Calu3 (cell line): Measurements from ENCODE around the gene TAX1BP3. TPM values are rescaled to one million over a fixed set of nuclear protein-coding genes. Genes with fewer than 3 reads are reported as not detected.

Experiments used
- BruUV-seq: library from RNA; stranded (reverse); fragments of 400-500 nt; replicated peaks from 2 replicates; lab custom pipeline; 2021; lab: Mats Ljungman, UMichigan
- CTCF ChIA-PET: fragments of 300-600 bp; sonication (Branson Sonifier 250); formaldehyde crosslinking; loops from one replicate; lab custom pipeline; 2022; ENCODE audit warnings: antibody characterized with exemption; lab: Charles Lee
- DNase-seq: peaks from one replicate; pipeline ENCODE4 v3.0.0; 2022
- H3K27ac Mint-ChIP-seq: one replicate; pipeline ENCODE4 v1.8.0; 2022; ENCODE audit warnings: mixed read lengths; ENCODE audit not compliant: unreplicated experiment
- H3K27me3 Mint-ChIP-seq: one replicate; pipeline ENCODE4 v1.8.0; 2022; ENCODE audit warnings: mixed read lengths; ENCODE audit not compliant: unreplicated experiment
- H3K36me3 Mint-ChIP-seq: one replicate; pipeline ENCODE4 v1.8.0; 2022; ENCODE audit warnings: mild to moderate bottlenecking, moderate library complexity, mixed read lengths; ENCODE audit not compliant: insufficient read depth, unreplicated experiment
- H3K4me1 Mint-ChIP-seq: one replicate; pipeline ENCODE4 v1.8.0; 2022; ENCODE audit warnings: mild to moderate bottlenecking, low read depth, mixed read lengths; ENCODE audit not compliant: unreplicated experiment
- H3K4me3 Mint-ChIP-seq: one replicate; pipeline ENCODE4 v1.8.0; 2022; ENCODE audit warnings: mild to moderate bottlenecking, low read depth, moderate library complexity, mixed read lengths; ENCODE audit not compliant: unreplicated experiment
- H3K9me3 Mint-ChIP-seq: one replicate; pipeline ENCODE4 v1.8.0; 2022; ENCODE audit warnings: low read depth, mixed read lengths; ENCODE audit not compliant: unreplicated experiment
- intact Hi-C: fragments of 100-400 bp; cut with micrococcal nuclease; formaldehyde crosslinking; loops from one replicate; pipeline ENCODE4 v1.10.0; 2022; ENCODE audit not compliant: unreplicated experiment
- total RNA-seq: library from RNA; stranded (reverse); gene quantifications from 2 replicates; pipeline ENCODE4 v1.2.3, GENCODE V29; 2022
- TF ChIP-seq, protein P1 (sequence below): fragments of 200-600 bp; IDR thresholded peaks from one replicate; pipeline ENCODE4 v1.8.0; 2022; ENCODE audit warnings: antibody characterized with exemption; ENCODE audit not compliant: unreplicated experiment

Gene TAX1BP3
- total RNA-seq, 1 experiment from 2014 or later = 66.1 TPM

DNA sequence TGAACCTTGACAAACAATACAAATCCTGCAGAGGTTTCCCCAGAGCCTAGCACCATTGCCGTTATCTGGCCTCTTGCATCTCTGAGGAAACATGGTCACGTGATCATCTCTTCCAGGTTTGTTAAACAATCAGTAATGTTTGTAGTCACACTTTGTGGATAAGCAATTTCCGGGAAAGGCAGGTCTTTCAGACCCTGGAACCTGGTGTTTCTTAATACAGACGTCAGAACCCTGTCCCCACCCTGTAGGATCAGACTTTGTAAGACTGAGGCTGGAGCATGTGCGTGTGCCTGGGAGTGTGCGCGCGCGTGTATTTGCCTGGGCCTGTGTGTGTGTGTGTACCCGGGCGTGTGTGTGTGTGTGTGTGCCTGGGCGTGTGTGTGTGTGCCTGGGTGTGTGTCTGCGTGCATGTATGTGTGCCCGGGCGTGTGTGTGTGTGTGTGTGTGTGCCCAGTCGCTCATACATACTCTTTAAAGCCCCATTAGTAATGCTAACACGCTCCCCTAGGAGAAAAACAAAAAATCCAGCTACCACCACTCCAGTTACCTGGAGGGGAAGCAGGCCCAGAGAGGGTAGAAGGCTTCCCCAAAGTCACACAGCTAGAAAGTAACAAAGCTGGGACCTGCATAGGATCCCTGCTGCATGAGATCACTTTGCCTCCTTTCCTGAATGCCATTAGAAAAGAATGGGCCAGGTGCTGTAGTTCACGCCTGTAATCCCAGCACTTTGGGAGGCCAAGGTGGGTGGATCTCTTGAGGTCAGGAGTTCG, 26.5 kb downstream of the TAX1BP3 start:
- intact Hi-C loops = no loop called here
- BruUV-seq = no TSS peak
- CTCF ChIA-PET = no interaction called here
- H3K36me3 Mint-ChIP-seq = peaks cover 17% of the 10 kb centered on the region
- no peaks in the 10 kb centered on the region for H3K4me1 Mint-ChIP-seq
- H3K4me3 Mint-ChIP-seq = no peak overlapping the region
- DNase-seq = no peak
- no peak overlapping the region for H3K27ac Mint-ChIP-seq
- H3K27me3 Mint-ChIP-seq = no peaks in the 10 kb centered on the region
- H3K9me3 Mint-ChIP-seq = no peaks in the 10 kb centered on the region
- TF ChIP-seq, protein P1, sequence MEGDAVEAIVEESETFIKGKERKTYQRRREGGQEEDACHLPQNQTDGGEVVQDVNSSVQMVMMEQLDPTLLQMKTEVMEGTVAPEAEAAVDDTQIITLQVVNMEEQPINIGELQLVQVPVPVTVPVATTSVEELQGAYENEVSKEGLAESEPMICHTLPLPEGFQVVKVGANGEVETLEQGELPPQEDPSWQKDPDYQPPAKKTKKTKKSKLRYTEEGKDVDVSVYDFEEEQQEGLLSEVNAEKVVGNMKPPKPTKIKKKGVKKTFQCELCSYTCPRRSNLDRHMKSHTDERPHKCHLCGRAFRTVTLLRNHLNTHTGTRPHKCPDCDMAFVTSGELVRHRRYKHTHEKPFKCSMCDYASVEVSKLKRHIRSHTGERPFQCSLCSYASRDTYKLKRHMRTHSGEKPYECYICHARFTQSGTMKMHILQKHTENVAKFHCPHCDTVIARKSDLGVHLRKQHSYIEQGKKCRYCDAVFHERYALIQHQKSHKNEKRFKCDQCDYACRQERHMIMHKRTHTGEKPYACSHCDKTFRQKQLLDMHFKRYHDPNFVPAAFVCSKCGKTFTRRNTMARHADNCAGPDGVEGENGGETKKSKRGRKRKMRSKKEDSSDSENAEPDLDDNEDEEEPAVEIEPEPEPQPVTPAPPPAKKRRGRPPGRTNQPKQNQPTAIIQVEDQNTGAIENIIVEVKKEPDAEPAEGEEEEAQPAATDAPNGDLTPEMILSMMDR = no peak

DNA sequence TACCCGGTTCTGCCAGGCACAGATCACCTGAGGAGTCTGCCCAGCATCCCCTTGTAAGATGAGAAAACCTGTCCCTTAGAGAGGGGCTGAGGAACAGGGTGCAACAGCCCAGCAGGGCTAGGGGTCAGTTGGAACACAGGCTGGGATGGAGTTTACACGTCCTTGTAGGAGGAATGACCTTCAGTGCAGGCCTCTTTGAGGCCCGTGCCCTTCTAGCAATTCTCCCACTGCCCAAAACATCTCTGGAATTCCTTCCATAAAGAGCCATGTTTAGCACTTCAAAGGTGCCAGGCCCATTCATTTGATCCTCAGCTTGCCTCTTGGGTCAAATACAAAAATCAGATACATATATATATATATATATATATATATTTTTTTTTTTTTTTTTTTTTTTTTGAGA, 27.4 kb downstream of the TAX1BP3 start:
- Mint-ChIP-seq H3K4me3 (no peak overlapping the region), H3K27ac (no peak overlapping the region), H3K9me3 (no peaks in the 10 kb centered on the region), H3K27me3 (no peaks in the 10 kb centered on the region), H3K36me3 (peaks cover 26% of the 10 kb centered on the region), H3K4me1 (no peaks in the 10 kb centered on the region)
- DNase-seq = no peak
- no TSS peak for BruUV-seq
- TF ChIP-seq, protein P1 = no peak
- CTCF ChIA-PET = no interaction called here
- intact Hi-C loops = no loop called here

DNA sequence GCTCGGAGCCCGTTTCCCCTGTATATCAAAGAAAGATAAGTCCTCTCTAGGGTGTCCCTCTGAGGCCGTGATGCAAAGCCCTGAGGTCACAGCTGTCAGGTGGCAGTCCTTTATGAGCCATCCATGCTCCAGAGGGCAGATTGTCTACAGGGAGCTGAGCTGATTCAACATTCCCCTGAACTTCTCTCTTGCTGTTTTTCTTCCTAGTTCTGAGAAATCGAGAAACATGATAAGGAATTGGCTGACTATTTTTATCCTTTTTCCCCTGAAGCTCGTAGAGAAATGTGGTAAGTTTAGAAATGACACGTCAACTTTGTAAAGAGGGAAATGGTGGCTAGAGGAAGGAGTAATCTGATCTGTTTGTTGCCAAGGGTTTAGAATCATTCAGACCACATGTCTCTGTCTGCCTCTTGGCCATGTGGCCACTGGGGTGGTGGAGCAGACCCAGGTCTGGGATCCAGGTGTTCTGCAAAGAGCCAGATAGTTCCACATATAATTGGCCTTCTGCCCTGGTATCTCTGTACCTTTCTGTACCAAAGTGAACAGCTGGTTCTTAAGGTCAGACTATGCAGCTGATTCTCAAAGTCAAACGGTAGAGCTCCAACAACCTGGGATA, 28.3 kb downstream of the TAX1BP3 start:
- intact Hi-C loops = no loop called here

DNA sequence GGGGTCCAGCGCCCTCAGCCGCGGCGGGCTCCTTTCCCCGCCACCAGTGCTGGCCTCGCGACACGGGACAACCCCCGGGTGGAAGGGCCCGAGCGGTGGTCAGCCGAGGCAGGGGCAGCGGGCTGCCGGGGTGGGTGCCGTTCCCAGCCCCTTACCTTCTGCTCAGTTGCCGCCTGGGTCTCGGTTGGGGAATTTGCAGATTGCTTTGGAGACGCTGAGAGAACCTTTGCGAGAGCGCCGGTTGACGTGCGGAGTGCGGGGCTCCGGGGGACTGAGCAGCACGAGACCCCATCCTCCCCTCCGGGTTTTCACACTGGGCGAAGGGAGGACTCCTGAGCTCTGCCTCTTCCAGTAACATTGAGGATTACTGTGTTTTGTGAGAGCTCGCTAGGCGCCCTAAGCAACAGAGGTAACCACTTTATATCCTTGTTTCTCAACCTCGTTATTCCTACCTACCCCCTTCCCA, 31.4 kb downstream of the TAX1BP3 start:
- H3K36me3 Mint-ChIP-seq = peaks cover 34% of the 10 kb centered on the region
- peak overlapping the region; percentile 89 for H3K4me3 Mint-ChIP-seq
- intact Hi-C loops = no loop called here
- H3K27me3 Mint-ChIP-seq = no peaks in the 10 kb centered on the region
- no peaks in the 10 kb centered on the region for H3K4me1 Mint-ChIP-seq
- H3K27ac Mint-ChIP-seq = peak overlapping the region; percentile 97
- TF ChIP-seq, protein P1 = no peak
- no peak for DNase-seq
- no peaks in the 10 kb centered on the region for H3K9me3 Mint-ChIP-seq
- no TSS peak for BruUV-seq
- CTCF ChIA-PET = interaction anchor here (0.6 to 1.1 kb wide), 2 partner anchors 588 to 593 kb away, joined by 4 read pairs; no protein-coding TSS in a partner anchor

More for the DNA sequence above, 28.3 kb downstream of the TAX1BP3 start:
- H3K36me3 Mint-ChIP-seq = peaks cover 33% of the 10 kb centered on the region
- TF ChIP-seq, protein P1 = no peak
- H3K4me3 Mint-ChIP-seq = no peak overlapping the region
- CTCF ChIA-PET = no interaction called here
- no peaks in the 10 kb centered on the region for H3K9me3 Mint-ChIP-seq
- no peaks in the 10 kb centered on the region for H3K27me3 Mint-ChIP-seq
- DNase-seq = no peak
- no peak overlapping the region for H3K27ac Mint-ChIP-seq
- H3K4me1 Mint-ChIP-seq = no peaks in the 10 kb centered on the region
- no TSS peak for BruUV-seq
